Caco-2 (cell line): ENCODE measurements around the gene PCBP3. TPM values are rescaled to one million over a fixed set of nuclear protein-coding genes. Genes with fewer than 3 reads are reported as not detected.

Experiments used
- BruUV-seq: library from RNA; stranded (reverse); fragments of 400-500 nt; replicated peaks from 2 replicates; lab custom pipeline; 2021; lab: Mats Ljungman, UMichigan
- CTCF ChIA-PET: fragments of 300-600 bp; sonication (Branson Sonifier 250); formaldehyde crosslinking; loops from one replicate; lab custom pipeline; 2022; ENCODE audit warnings: antibody characterized with exemption; lab: Charles Lee
- POLR2A ChIA-PET: fragments of 300-600 bp; sonication (Branson Sonifier 250); formaldehyde crosslinking; loops from one replicate; lab custom pipeline; 2022; ENCODE audit warnings: antibody characterized with exemption; lab: Charles Lee
- DNase-seq, 2 experiments: peaks; one replicate each; pipeline versions ENCODE4 v3.0.0 to v3.0.0-alpha.2; 2020 to 2022
- H3K27me3 ChIP-seq: replicated peaks from 2 replicates; pipeline ENCODE4 v1.6.0; 2011; ENCODE audit warnings: low read length; ENCODE audit not compliant: control insufficient read depth, insufficient read depth
- H3K36me3 ChIP-seq: 2 replicates; pipeline ENCODE4 v1.5.1; 2011; ENCODE audit warnings: low read length; ENCODE audit not compliant: control insufficient read depth, insufficient read depth
- H3K4me1 ChIP-seq: fragments of 250-450 bp; sonication (Bioruptor Pico); 2 replicates; pipeline ENCODE4 v1.5.1; 2020; ENCODE audit warnings: mild to moderate bottlenecking
- H3K4me3 ChIP-seq: 2 replicates; pipeline ENCODE4 v1.5.1; 2011; ENCODE audit warnings: low read depth, mild to moderate bottlenecking, control low read depth, low read length
- H3K9me3 ChIP-seq: fragments of 250-450 bp; sonication (Bioruptor Pico); 2 replicates; pipeline ENCODE4 v1.5.1; 2020; ENCODE audit warnings: mild to moderate bottlenecking, moderate library complexity
- H3K27ac Mint-ChIP-seq: one replicate; pipeline ENCODE4 v1.8.0; 2022; ENCODE audit warnings: mixed read lengths; ENCODE audit not compliant: unreplicated experiment
- H3K27me3 Mint-ChIP-seq: one replicate; pipeline ENCODE4 v1.8.0; 2022; ENCODE audit warnings: mixed read lengths; ENCODE audit not compliant: insufficient read depth, unreplicated experiment
- H3K36me3 Mint-ChIP-seq: one replicate; pipeline ENCODE4 v1.8.0; 2022; ENCODE audit warnings: mild to moderate bottlenecking, mixed read lengths; ENCODE audit not compliant: insufficient read depth, unreplicated experiment
- H3K4me1 Mint-ChIP-seq: one replicate; pipeline ENCODE4 v1.8.0; 2022; ENCODE audit warnings: low read depth, mixed read lengths; ENCODE audit not compliant: unreplicated experiment
- H3K4me3 Mint-ChIP-seq: one replicate; pipeline ENCODE4 v1.8.0; 2022; ENCODE audit warnings: mild to moderate bottlenecking, moderate library complexity, mixed read lengths; ENCODE audit not compliant: unreplicated experiment
- H3K9me3 Mint-ChIP-seq: one replicate; pipeline ENCODE4 v1.8.0; 2022; ENCODE audit warnings: mixed read lengths; ENCODE audit not compliant: unreplicated experiment
- CTCF ChIP-seq, 2 experiments: fragments of 200-600 bp in 1 of 2; IDR thresholded peaks; 1 replicate in 1 of 2; 2 replicates in 1 of 2; pipeline versions ENCODE4 v1.5.1 to v1.8.0; 2011 to 2022; ENCODE audit warnings: antibody characterized with exemption in 1 of 2, control low read depth in 1 of 2, inconsistent platforms in 1 of 2, low read depth in 1 of 2, low read length in 1 of 2, mild to moderate bottlenecking in 1 of 2, moderate library complexity in 1 of 2; ENCODE audit not compliant: insufficient read depth in 1 of 2, severe bottlenecking in 1 of 2, unreplicated experiment in 1 of 2
- intact Hi-C: fragments of 100-400 bp; cut with micrococcal nuclease; formaldehyde crosslinking; loops from one replicate; pipeline ENCODE4 v1.10.0; 2022; ENCODE audit not compliant: unreplicated experiment
- total RNA-seq: library from RNA; stranded (reverse); gene quantifications from 2 replicates; pipeline ENCODE4 v1.2.3, GENCODE V29; 2022

PCBP3 gene
- total RNA-seq, 1 experiment from 2014 or later: 0.75 TPM

- Mint-ChIP-seq H3K27me3 (peaks cover 7% of the 10 kb centered on the region), H3K4me1 (no peaks in the 10 kb centered on the region), H3K9me3 (no peaks in the 10 kb centered on the region), H3K36me3 (no peaks in the 10 kb centered on the region), H3K4me3 (no peak overlapping the region), H3K27ac (no peak overlapping the region)
- no peak for DNase-seq
- ChIA-PET CTCF (no interaction called here), POLR2A (no interaction called here)
- intact Hi-C loops: no loop called here
- H3K4me3 ChIP-seq: no peak overlapping the region
- BruUV-seq: no TSS peak
- H3K9me3 ChIP-seq: peaks cover 3% of the 10 kb centered on the region; the same call in 1 of the 2 replicates
- H3K27me3 ChIP-seq: no peaks in the 10 kb centered on the region; the same call in 1 of the 2 replicates
- no peak for TF ChIP-seq CTCF (IDR thresholded peaks at IDR 0.05; ENCODE audit: insufficient read depth in 1 of 2, low read depth in 1 of 2, low read length in 1 of 2, severe bottlenecking in 1 of 2, unreplicated experiment in 1 of 2)
- no peaks in the 10 kb centered on the region for H3K4me1 ChIP-seq
- no peaks in the 10 kb centered on the region for H3K36me3 ChIP-seq
Observed at GRCh38 chr21:45927851-45928850, 284.6 kb downstream of the PCBP3 start.

- Histone ChIP-seq H3K36me3 (no peaks in the 10 kb centered on the region), H3K4me1 (no peaks in the 10 kb centered on the region), H3K9me3 (no peaks in the 10 kb centered on the region), H3K27me3 (no peaks in the 10 kb centered on the region; the same call in 1 of the 2 replicates), H3K4me3 (no peak overlapping the region)
- DNase-seq: no peak
- Mint-ChIP-seq H3K36me3 (no peaks in the 10 kb centered on the region), H3K4me1 (no peaks in the 10 kb centered on the region), H3K27ac (no peak overlapping the region), H3K9me3 (no peaks in the 10 kb centered on the region), H3K27me3 (peaks cover 11% of the 10 kb centered on the region), H3K4me3 (no peak overlapping the region)
- intact Hi-C loops: no loop called here
- TF ChIP-seq CTCF (IDR thresholded peaks at IDR 0.05; ENCODE audit: insufficient read depth in 1 of 2, low read depth in 1 of 2, low read length in 1 of 2, severe bottlenecking in 1 of 2, unreplicated experiment in 1 of 2): no peak
- ChIA-PET POLR2A (interaction anchor here (0.6 kb wide), 1 partner anchor 61 kb away, joined by 9 read pairs; no protein-coding TSS in a partner anchor), CTCF (interaction anchor here (0.6 kb wide), 1 partner anchor 444 kb away, joined by 3 read pairs; no protein-coding TSS in a partner anchor)
- no TSS peak for BruUV-seq
Observed at GRCh38 chr21:45929449-45929848, 285.9 kb downstream of the PCBP3 start.

GRCh38 chr21:45930231-45930760 is 286.8 kb downstream of the PCBP3 start:
- intact Hi-C loops: no loop called here
- H3K4me3 ChIP-seq: no peak overlapping the region
- H3K4me3 Mint-ChIP-seq: no peak overlapping the region
- no peak for DNase-seq
- no peaks in the 10 kb centered on the region for H3K36me3 ChIP-seq
- ChIA-PET POLR2A (no interaction called here), CTCF (interaction anchor here (0.6 kb wide), 1 partner anchor 443 kb away, joined by 3 read pairs; no protein-coding TSS in a partner anchor)
- H3K27ac Mint-ChIP-seq: no peak overlapping the region
- H3K27me3 Mint-ChIP-seq: peaks cover 11% of the 10 kb centered on the region
- H3K36me3 Mint-ChIP-seq: no peaks in the 10 kb centered on the region
- no peak for TF ChIP-seq CTCF (IDR thresholded peaks at IDR 0.05; ENCODE audit: insufficient read depth in 1 of 2, low read depth in 1 of 2, low read length in 1 of 2, severe bottlenecking in 1 of 2, unreplicated experiment in 1 of 2)
- no peaks in the 10 kb centered on the region for H3K4me1 ChIP-seq
- BruUV-seq: no TSS peak
- no peaks in the 10 kb centered on the region for H3K9me3 Mint-ChIP-seq
- no peaks in the 10 kb centered on the region for H3K4me1 Mint-ChIP-seq
- H3K27me3 ChIP-seq: no peaks in the 10 kb centered on the region; the same call in 1 of the 2 replicates
- no peaks in the 10 kb centered on the region for H3K9me3 ChIP-seq
